Measurements from ENCODE around the gene ZCCHC7.
"Not testable (repeated sequence)": the region's sequence is repeated elsewhere in the genome, so short reads cannot be mapped to it uniquely, and the experiment has no call there.

The ZCCHC7 gene

GRCh38 chr9:37290366-37290939 lies 170.1 kb downstream of the ZCCHC7 start:
- Mint-ChIP-seq H3K27ac (no peak overlapping the region), H3K4me3 (no peak overlapping the region), H3K27me3 (ENCODE audit: low read depth, poor library complexity) (no peaks in the 10 kb centered on the region), H3K9me3 (no peaks in the 10 kb centered on the region), H3K4me1 (no peaks in the 10 kb centered on the region), H3K36me3 (ENCODE audit: low read depth) (peaks cover 11% of the 10 kb centered on the region)
- DNase-seq, result no peak
- no peak for TF ChIP-seq CTCF (IDR thresholded peaks at IDR 0.05)

GRCh38 chr9:37290940-37291485 lies 170.6 kb downstream of the ZCCHC7 start:
- H3K27ac Mint-ChIP-seq, result no peak overlapping the region
- no peaks in the 10 kb centered on the region for H3K4me1 Mint-ChIP-seq

GRCh38 chr9:37291612-37292238 lies 171.4 kb downstream of the ZCCHC7 start:
- H3K36me3 Mint-ChIP-seq (ENCODE audit: low read depth), result peaks cover 11% of the 10 kb centered on the region
- not testable (repeated sequence) for H3K4me3 Mint-ChIP-seq; H3K9me3 Mint-ChIP-seq; DNase-seq; H3K27ac Mint-ChIP-seq; H3K27me3 Mint-ChIP-seq (ENCODE audit: low read depth, poor library complexity); H3K4me1 Mint-ChIP-seq

More at GRCh38 chr9:37290940-37291485, 170.6 kb downstream of the ZCCHC7 start:
- Mint-ChIP-seq H3K9me3 (no peaks in the 10 kb centered on the region), H3K36me3 (ENCODE audit: low read depth) (peaks cover 11% of the 10 kb centered on the region), H3K4me3 (no peak overlapping the region), H3K27me3 (ENCODE audit: low read depth, poor library complexity) (no peaks in the 10 kb centered on the region)
- TF ChIP-seq CTCF (IDR thresholded peaks at IDR 0.05), result no peak
- DNase-seq, result no peak

GRCh38 chr9:37292896-37293295 lies 172.5 kb downstream of the ZCCHC7 start:
- Mint-ChIP-seq H3K4me3 (no peak overlapping the region), H3K27ac (no peak overlapping the region), H3K4me1 (no peaks in the 10 kb centered on the region), H3K27me3 (ENCODE audit: low read depth, poor library complexity) (no peaks in the 10 kb centered on the region), H3K36me3 (ENCODE audit: low read depth) (peaks cover 11% of the 10 kb centered on the region), H3K9me3 (no peaks in the 10 kb centered on the region)
- TF ChIP-seq CTCF (IDR thresholded peaks at IDR 0.05), result no peak
- DNase-seq, result no peak

- Mint-ChIP-seq H3K27ac (no peak overlapping the region), H3K9me3 (no peaks in the 10 kb centered on the region), H3K27me3 (ENCODE audit: low read depth, poor library complexity) (no peaks in the 10 kb centered on the region), H3K36me3 (ENCODE audit: low read depth) (peaks cover 5% of the 10 kb centered on the region), H3K4me1 (no peaks in the 10 kb centered on the region), H3K4me3 (no peak overlapping the region)
- no peak for DNase-seq
- TF ChIP-seq CTCF (IDR thresholded peaks at IDR 0.05), result no peak
Measured at GRCh38 chr9:37293664-37294524, 173.5 kb downstream of the ZCCHC7 start.

GRCh38 chr9:37295178-37295577 lies 174.8 kb downstream of the ZCCHC7 start:
- DNase-seq, result no peak
- Mint-ChIP-seq H3K9me3 (no peaks in the 10 kb centered on the region), H3K27ac (no peak overlapping the region), H3K4me1 (no peaks in the 10 kb centered on the region), H3K36me3 (ENCODE audit: low read depth) (no peaks in the 10 kb centered on the region), H3K4me3 (no peak overlapping the region), H3K27me3 (ENCODE audit: low read depth, poor library complexity) (no peaks in the 10 kb centered on the region)
- TF ChIP-seq CTCF (IDR thresholded peaks at IDR 0.05), result no peak
